Stimulated activated CD4-positive, alpha-beta T cell treated with anti-CD3 and anti-CD28 coated beads, Interleukin-15, amount 100 ng/mL, for 48 hours (primary cell): ENCODE measurements around the gene SBNO1.
"Not testable (repeated sequence)": the region's sequence is repeated elsewhere in the genome, so short reads cannot be mapped to it uniquely, and the experiment has no call there.

Source experiments
- DNase-seq, 2 donors: peaks; one replicate each; pipeline ENCODE4 v3.0.0-alpha.2; 2020; ENCODE audit warnings: low read depth in 2 of 2

Gene SBNO1

DNA sequence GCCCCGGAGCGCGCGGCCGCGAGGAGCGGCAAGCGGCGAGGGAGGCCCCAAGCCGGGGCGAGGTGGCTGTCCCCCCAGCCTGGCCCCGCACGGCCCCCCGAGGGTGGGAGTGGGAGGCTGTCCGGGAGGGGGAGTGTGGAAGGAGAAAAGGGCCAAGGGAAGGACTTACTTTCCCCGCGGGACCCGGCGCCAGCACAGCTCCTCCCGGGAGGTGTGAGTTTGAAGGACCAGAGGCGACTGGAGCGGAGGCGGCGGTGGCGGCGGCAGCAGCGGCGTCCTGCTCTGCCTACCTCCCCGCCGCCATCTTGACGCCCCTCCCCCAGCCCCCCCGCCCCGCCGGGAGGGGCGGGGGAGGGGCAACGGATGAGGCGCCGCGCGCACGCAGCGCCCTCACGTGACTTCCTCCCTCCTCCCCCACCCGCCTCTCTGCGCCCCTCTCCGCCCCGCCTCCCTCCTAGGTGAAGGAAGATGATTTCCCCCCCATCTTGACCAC lies at the start of gene SBNO1:
Gene SBNO1 (minus strand): TSS at position 316 of the 493 bp plus-strand sequence. CDS start 14,406 bp downstream, outside the sequence.
- DNase-seq: peak; percentile 85 to 86

DNA sequence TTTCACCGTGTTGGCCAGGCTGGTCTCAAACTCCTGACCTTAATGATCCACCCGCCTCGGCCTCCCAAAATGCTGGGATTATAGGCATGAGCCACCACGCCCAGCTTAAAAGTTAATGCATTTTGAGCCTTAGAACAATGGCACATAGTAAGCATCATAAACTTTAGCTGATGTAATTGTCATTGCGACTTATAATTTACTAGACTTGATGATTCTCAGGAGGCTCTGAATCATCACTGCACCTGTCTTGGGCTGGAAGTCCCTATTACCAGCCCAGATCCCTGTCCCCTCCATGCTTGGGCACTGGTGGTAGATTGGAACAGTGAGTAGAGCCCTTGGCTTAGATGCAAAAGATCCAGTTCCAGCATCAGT lies 45.4 kb upstream of the SBNO1 start:
- DNase-seq: no peak

DNA sequence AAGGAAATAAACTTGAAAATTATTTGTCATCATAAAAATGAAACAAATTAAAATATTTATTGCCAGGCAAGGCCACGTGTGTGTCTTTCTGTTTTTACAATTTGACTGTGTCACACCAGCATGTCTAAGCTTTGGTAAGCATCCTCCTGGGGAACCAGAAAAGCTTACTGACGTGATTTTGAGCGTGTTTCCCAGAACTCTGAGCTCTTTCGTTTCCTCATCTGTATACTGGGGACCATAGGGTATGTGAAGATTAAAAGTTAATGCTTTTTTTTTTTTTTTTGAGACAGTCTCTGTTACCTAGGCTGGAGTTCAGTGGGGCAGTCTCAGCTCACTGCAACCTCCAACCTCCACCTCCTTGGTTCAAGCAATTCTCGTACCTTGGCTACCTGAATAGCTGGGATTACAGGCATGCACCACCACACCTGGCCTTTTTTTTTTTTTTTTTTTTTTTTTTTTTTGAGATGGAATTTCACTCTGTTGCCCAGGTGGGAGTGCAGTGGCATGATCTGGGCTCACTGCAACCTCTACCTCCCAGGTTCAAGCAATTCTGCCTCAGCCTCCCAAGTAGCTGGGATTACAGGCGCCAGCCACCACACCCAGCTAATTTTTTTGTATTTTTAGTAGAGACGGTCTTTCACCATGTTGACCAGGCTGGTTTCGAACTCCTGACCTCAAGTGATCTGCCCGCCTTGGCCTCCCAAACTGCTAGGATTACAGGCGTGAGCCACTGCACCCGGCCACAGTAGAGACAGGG lies 44.8 kb upstream of the SBNO1 start:
- not testable (repeated sequence) for DNase-seq

DNA sequence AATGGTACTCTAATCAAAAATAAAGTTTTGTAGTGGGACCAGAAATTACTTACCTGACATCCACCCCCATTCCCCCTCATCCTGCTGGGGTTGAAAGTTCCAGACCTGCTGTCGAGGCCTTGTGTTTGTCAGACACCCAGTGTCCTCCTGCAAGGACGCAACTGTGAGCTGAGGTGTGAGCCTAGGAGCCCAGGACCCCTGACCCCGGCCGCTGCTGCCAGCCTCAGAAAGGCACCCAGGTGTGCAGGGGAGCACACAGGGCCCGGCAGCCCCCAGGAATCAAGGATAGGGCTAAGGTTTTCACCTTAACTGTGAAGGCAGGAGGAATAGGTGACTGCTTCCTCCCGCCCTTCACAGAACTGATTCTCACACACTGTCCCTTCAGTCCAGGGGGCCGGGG lies 44.0 kb upstream of the SBNO1 start:
- not testable (repeated sequence) for DNase-seq

DNA sequence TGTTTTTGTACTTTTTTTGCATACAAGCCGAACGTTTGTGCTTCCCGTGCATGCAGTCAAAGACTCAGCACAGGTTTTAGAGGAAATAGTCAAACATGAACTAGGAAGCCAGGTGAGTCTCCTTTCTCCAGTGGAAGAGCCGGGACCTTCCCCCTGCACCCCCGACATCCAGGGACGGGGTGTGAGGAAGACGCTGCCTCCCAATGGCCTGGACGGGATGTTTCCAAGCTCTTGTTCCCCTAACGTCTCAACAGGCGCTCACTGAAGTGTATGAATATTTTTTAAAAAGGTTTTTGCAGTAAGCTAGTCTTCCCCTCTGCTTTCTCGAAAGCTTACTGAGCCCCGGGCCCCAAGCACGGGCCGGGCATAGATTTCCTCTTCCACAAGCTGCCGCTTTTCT lies 43.3 kb upstream of the SBNO1 start:
- DNase-seq: not testable (repeated sequence)

DNA sequence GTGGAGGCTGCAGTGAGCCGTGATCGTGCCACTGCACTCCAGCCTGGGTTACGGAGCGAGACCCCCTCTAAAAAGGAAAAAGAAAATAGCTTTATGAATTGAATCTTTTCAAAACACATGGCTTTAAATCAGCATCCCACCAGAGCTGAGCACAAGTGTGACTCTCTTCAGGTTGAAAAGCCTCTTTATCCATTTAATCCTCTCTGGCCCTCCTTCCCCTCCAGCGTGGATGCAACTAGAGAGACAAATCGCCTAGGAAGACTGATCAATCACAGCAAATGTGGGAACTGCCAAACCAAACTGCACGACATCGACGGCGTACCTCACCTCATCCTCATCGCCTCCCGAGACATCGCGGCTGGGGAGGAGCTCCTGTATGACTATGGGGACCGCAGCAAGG lies 42.6 kb upstream of the SBNO1 start:
- not testable (repeated sequence) for DNase-seq

DNA sequence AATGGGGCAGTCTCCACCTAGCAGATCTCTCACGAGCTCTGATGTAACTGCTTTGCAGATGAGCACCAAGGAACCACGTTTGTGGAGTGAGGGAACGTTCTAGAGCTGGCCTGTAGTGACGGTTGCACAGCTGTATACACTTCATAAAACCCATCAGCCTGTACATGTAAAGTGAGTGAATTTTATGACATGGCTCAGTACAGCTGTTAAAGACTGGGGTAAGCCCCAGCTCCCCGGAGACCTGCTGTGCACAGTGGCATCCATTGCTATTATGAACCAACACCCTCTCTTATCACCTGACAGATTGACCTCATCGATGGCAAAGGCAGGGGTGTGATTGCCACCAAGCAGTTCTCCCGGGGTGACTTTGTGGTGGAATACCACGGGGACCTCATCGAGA lies 39.9 kb upstream of the SBNO1 start:
- DNase-seq: no peak

DNA sequence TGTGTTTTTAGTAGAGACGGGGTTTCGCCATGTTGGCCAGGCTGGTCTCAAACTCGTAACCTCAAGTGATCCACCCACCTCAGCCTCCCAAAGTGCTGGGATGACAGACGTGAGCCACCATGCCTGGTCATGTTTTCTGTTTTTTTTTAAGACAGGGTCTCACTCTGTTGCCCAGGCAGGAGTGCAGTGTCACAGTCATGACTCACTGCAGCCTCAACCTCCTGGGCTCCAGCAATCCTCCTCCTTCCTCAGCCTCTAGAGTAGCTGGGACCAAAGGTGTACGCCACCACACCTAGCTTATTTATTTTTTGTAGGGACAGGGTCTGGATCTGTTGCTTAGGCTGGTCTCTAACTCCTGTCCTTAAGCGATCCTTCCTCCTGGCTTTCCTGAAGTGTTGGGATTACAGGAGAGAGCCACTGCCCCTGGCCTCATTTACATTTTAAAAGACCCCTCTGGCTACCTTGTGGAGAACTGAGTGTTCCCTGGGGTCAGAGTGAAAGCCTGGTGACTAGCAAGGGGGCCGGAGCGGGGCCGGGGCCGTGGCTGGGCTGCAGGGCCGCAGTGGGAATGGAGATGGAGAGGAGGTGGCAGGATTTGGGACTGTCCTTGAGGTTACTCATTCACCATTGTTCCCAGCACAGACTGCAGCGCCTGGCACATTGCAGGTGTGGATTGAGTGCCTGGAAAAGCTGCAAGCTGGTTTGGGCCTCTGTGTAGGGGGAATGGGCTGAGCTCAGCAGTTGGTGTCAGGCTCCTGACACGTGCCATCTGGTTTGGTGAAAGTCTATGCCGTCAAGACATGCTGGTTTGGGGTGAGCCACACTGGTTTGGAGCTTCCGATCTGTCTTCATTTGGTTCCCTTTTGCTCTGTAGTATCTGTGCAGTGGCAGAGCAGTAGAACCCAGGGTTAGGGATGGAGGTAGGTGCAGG lies 37.4 kb upstream of the SBNO1 start:
- DNase-seq: no peak

DNA sequence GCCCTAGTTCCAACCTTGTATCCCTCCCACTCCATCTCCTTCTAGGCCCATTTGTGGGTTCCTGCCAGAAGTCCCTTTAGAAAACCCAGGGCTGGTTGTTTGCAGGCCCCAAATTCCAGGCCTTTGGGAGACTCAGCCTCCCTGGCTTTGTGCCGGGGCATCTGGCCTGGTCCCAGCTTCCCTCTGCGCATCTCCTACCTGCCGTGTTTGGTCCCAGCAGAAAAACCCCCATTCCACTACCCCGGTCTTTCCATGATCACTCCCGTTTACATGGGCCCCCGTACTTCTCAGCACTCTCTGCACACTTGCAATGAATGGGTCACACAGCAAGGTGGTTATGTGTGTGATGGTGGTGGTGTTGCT lies 34.6 kb upstream of the SBNO1 start:
- no peak for DNase-seq

DNA sequence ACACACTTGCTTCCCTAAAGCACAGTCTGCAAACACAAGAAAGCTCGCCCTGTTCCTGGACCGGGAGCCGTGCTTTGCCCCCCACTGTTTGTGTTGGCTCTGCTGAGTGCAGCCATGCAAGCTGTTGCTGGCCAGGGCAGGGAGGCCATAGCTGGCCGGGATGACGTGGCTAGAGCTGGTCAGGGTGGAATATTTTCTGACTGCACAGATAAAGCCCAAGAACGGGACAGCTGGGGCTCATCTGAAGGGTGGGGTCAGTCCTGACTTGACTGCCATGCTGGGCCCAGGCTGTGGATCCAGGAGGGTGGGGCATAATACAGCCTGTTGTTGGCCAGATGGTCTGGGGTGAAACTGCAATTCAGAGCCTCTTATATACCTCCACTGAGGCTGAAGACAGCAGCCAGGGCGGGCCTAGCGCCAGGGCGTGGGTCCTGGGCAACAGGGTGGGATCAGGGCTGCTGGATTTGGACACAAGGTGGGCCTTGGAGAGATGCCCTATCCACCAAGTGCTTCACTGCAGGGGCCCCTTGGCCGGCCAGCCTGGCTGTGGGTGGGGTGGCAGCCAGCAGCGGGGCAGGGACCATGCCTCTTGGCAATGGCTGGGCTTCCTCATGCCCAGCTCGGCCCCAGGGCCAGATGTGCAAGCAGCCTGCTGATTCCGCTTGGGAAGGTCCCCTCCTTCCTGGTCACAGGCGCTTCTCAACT lies 34.1 kb upstream of the SBNO1 start:
- DNase-seq: no peak

DNA sequence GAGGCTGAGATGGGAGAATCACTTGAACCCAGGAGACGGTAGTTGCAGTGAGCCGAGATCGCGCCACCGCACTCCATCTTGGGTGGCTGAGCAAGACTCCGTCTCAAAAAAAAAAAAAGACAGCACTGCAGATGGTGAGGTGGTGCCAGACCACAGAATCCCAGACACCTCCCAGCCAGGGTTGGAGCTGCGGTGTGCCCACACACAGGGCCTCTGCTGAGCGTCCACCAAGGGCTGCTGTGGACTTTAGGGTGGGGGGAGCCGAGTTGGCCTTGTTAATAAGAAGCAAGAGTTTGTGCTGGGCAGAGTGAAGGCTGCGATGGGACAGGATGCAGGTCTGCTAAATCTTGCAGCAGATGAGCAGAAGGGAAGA lies 33.5 kb upstream of the SBNO1 start:
- no peak for DNase-seq

DNA sequence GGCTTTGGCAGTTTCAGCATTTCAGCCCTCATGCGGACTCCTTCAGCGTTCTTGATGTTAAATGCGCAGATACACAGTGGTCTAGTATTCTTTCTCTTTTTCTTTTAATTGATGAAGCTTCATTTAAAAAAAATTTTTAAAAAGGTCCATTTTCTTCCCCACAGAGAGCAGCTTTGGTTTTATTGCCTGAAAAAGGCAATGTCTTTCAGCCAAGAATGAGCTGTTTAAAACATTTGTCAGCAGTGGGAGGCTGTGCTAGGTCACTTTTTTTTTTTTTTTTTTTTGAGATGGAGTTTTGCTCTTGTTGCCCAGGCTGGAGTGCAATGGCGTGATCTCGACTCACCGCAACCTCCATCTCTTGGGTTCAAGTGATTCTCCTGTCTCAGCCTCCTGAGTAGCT lies 32.8 kb upstream of the SBNO1 start:
- DNase-seq: no peak

DNA sequence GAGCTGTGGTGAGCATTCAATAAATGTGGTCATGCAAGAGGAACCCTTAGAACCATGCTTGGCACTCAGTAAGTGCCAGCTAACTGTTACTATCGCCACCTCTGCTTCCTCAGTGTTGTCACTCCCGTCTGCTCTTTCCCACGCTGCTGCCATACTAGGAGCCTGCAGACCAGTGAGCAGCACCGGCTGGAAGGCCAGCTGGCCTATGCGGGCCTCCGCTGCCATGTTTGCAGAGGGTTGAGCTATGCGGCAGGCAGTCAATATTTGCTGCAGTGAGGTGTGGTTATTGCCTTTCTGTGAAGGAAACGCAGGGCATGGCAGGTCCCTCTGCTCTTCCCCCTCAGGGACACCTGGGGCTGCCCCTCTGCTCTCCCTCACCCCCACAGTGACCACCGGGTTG lies 32.3 kb upstream of the SBNO1 start:
- DNase-seq: no peak

DNA sequence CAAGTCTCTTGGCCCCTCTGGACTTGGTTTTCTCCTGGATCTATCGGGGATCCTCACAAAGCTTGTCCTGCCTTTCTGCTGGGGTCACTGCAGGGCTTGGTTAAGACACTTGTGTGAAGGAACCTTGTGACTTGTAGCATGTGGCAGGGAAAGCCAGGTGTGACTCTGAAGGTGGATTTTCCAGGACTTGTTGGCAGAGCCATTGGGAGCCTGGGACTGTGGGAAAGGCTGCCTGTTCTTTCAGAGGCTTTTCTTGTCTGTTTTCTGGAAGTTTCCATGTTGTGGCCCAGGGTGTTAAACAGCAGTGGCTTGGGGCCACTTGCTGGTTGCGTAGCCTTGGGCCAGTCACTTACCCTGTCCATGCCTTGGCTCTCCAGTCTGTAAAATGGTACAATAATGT lies 31.9 kb upstream of the SBNO1 start:
- DNase-seq: no peak

DNA sequence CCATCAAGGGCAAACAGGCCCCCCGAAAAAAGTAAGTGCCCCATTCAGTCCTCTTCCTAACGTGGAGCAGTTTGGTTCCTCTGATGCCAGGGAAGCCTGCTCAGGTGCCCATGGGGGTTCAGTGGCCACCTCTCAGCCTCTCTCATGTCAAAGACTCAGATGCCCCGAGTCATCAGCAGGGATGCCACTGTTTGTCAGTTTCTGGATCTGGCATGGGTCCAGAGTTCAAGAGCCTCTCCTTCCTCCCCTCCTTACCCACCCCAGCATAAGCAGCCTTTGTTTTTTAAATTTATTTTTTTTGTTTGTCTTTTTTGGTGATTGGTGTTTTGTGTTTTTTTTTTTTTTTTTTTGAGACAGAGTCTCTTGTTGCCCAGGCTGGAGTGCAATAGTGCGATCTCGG lies 30.6 kb upstream of the SBNO1 start:
- no peak for DNase-seq

DNA sequence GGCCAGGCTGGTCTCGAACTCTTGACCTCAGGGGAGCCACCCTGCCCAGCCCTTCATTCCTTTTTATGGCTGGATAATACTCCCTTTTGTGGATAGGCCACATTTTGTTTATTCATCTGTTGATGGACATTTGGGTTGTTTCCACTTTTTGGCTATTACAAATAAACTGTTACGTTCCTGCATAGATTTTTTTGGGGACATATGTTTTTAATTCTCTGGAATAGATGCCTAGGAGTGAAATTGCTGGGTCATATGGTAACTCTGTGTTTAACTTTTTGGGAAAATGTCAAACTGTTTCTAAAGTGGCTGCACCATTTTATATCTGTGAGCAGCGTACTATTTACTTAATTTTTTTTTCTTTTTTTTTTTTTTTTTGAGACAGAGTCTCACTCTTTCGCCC lies 29.1 kb upstream of the SBNO1 start:
- no peak for DNase-seq

DNA sequence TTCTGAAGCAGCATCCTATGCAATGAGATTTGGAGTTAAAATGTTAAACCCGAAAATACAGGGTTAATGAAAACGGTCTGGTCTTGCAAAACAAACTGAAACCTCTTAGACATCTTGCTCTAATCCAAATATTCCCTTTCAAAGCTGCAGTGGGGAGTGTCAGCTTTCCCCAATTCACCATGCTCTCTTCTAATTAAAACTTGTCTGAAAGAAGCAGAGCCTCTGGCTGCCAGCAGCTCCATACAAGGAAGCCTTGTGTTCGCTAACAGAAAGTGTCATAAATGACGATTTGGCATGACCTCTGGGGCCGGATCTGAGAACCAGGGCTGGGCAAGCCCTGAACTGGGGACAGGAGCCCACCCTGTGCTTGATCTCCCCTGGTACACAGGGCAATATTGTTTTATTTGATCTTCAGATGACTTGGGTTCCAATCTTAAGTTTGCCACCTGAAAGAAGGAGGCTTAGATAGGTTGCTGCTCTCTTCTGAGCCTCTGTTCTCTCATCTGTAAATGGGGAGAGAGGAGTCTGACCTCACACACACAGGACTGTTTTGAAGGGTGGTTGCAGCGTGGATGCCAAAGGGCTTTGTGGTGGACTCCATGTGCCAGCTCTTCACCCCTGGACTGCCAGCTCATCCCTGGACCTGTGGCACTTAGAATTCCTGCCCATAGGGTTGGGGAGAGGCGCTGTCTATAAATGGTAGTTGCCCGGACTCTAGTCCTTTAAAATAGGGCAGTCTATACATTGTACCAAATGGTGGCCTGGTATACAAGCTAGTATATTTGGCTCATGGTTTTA lies 27.1 kb upstream of the SBNO1 start:
- no peak for DNase-seq

DNA sequence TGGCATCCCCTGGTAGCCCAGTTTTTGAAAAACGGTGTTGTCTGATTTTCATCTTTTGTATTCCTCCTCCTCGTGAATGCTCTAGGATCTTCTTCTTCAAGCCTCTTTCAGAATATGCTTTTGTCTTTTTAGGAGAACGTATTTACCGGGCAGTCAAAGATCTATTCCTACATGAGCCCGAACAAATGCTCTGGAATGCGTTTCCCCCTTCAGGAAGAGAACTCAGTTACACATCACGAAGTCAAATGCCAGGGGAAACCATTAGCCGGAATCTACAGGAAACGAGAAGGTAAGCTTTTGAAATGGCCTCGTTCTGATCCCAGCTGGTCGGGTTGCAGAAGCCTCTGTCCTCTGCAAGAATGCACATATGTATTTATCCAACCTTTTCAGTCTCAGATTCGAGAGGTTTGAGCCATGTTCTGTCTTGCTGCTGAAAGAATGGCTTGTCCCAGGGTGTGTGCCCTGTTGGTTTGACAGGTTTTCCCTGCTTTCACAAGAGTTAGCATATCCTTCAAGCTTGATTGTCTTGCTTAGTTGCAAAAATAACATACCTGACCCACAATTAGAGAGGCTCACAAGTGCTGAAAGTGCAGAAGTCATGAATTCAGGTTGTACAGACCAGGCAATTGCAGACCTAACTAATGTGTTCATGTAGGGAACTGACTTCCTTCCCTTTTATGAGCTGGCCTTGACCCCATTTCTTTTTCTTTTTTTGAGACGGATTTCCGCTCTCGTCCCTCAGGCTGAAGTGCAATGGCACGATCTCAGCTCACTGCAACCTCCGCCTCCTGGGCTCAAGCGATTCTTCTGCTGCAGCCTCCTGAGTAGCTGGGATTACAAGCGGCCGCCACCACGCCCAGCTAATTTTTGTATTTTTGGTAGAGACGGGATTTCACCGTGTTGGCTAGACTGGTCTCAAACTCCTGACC lies 26.1 kb upstream of the SBNO1 start:
- no peak for DNase-seq

DNA sequence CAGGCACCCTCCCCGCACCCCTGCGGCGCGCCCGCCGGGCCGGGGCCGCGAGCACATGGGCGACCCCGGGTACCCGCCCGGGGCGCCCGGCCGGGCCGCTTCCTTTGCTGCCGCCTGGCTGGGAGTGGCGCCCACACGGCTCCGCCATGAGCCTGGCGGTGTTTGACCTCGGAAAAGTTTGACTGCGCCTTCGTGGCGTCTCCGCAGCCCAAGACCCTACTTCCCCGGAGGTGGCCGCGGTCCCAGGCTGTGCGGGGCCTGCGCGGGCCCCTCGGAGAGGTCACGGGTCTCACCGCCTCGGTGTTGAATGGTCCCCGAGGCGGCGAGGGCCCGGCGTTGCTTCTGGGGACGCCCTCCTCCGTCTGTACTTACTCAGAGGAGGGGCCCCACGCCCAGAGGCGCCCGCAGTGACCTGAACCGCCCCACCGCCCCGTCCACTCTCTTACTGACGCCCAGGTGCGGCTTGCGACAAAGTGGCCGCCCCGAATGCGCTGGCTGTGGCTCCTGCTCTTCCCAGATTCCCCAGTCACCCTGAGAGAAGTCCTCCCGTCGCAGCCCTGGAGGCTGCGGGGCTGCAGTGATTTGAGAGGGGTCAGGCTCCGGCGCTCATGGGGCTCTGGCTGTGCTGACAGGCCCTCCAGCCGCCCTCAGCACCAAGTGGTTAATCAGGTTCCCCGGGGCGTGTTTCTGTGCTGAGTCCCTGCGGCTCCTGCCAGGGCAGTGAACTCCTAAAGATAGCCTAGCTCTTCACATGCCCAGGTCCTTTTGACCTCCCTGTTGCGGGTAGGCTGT lies 25.1 kb upstream of the SBNO1 start:
- peak in 1 of 2 donors; percentile 15 for DNase-seq
